HEK293 (cell line): ENCODE results near the gene DRAP1.

Experiments
- CTCF ChIA-PET: fragments of 350-600 bp; formaldehyde crosslinking; extraction: SDS; loops from one replicate; lab custom pipeline; 2021; ENCODE audit warnings: antibody characterized with exemption; lab: Yijun Ruan, JAX
- POLR2A ChIA-PET: fragments of 300-600 bp; formaldehyde crosslinking; extraction: SDS; loops from one replicate; lab custom pipeline; 2020; ENCODE audit warnings: antibody characterized with exemption, inconsistent platforms; lab: Yijun Ruan, JAX
- H3K27ac ChIP-seq: fragments of 200-500 bp; sonication (Bioruptor generic); 2 replicates; pipeline ENCODE4 v1.5.1; 2014; ENCODE audit warnings: low read depth, low read length, control low read depth, inconsistent platforms; ENCODE audit errors: extremely low read depth
- H3K36me3 ChIP-seq, 2 experiments: fragments of 200-500 bp in 1 of 2; sonication (Bioruptor generic) in 1 of 2; 1 replicate in 1 of 2; 2 replicates in 1 of 2; pipeline ENCODE4 v1.5.1; 2014 to 2017; ENCODE audit warnings: inconsistent platforms in 2 of 2, low read length in 2 of 2; ENCODE audit not compliant: control insufficient read depth in 2 of 2, insufficient read depth in 1 of 2
- H3K4me1 ChIP-seq: fragments of 200-500 bp; sonication (Bioruptor generic); 2 replicates; pipeline ENCODE4 v1.5.1; 2014; ENCODE audit warnings: mild to moderate bottlenecking, low read length, inconsistent platforms; ENCODE audit not compliant: control insufficient read depth, insufficient read depth
- H3K4me3 ChIP-seq: 2 replicates; pipeline ENCODE4 v1.5.1; 2011; ENCODE audit warnings: low read depth, mild to moderate bottlenecking, control low read depth, low read length, moderate library complexity
- H3K9me3 ChIP-seq: fragments of 200-500 bp; sonication (Bioruptor generic); 2 replicates; pipeline ENCODE4 v1.5.1; 2014; ENCODE audit warnings: low read depth, low read length, inconsistent platforms; ENCODE audit not compliant: control insufficient read depth, insufficient read depth
- BCL6B ChIP-seq: fragments of 450-650 bp; formaldehyde crosslinking; IDR thresholded peaks from 2 replicates; pipeline ENCODE4 v1.5.1; 2017; ENCODE audit warnings: missing biosample characterization, missing genetic modification characterization
- GFI1B ChIP-seq: fragments of 450-650 bp; formaldehyde crosslinking; IDR thresholded peaks from 2 replicates; pipeline ENCODE4 v1.5.1; 2016; ENCODE audit warnings: missing biosample characterization, missing genetic modification characterization
- GLIS1 ChIP-seq: fragments of 450-650 bp; formaldehyde crosslinking; IDR thresholded peaks from 2 replicates; pipeline ENCODE4 v1.5.1; 2016; ENCODE audit warnings: missing biosample characterization, missing genetic modification characterization
- HOXD13 ChIP-seq: sonication (generic); formaldehyde crosslinking; IDR thresholded peaks from 2 replicates; pipeline ENCODE4 v1.8.0; 2022; ENCODE audit warnings: missing genetic modification reagents, borderline replicate concordance
- KLF1 ChIP-seq: fragments of 450-650 bp; formaldehyde crosslinking; IDR thresholded peaks from 2 replicates; pipeline ENCODE4 v1.5.1; 2016; ENCODE audit warnings: missing biosample characterization, missing genetic modification characterization
- MYNN ChIP-seq: fragments of 450-650 bp; formaldehyde crosslinking; IDR thresholded peaks from 2 replicates; pipeline ENCODE4 v1.5.1; 2016; ENCODE audit warnings: missing biosample characterization, missing genetic modification characterization, borderline replicate concordance
- TCF7L2 ChIP-seq: IDR thresholded peaks from 2 replicates; pipeline ENCODE4 v1.6.1; 2011; ENCODE audit warnings: low read depth, mild to moderate bottlenecking, inconsistent platforms, low read length, moderate library complexity, borderline replicate concordance
- ZNF155 ChIP-seq: fragments of 450-650 bp; formaldehyde crosslinking; IDR thresholded peaks from 2 replicates; pipeline ENCODE4 v1.5.1; 2016; ENCODE audit warnings: missing biosample characterization, missing genetic modification characterization
- ZNF174 ChIP-seq: fragments of 450-650 bp; formaldehyde crosslinking; IDR thresholded peaks from 2 replicates; pipeline ENCODE4 v1.5.0; 2017; ENCODE audit warnings: missing biosample characterization, mild to moderate bottlenecking, missing genetic modification characterization
- ZNF292 ChIP-seq: fragments of 450-650 bp; formaldehyde crosslinking; IDR thresholded peaks from 2 replicates; pipeline ENCODE4 v1.5.1; 2016; ENCODE audit warnings: low read depth, missing biosample characterization, missing genetic modification characterization, borderline replicate concordance
- ZNF423 ChIP-seq: fragments of 450-650 bp; formaldehyde crosslinking; IDR thresholded peaks from 2 replicates; pipeline ENCODE4 v1.5.1; 2016; ENCODE audit warnings: missing biosample characterization, missing genetic modification characterization
- ZNF433 ChIP-seq: fragments of 450-650 bp; formaldehyde crosslinking; IDR thresholded peaks from 2 replicates; pipeline ENCODE4 v1.5.1; 2016; ENCODE audit warnings: missing biosample characterization, missing genetic modification characterization, low read depth
- ZNF48 ChIP-seq: fragments of 450-650 bp; formaldehyde crosslinking; IDR thresholded peaks from 2 replicates; pipeline ENCODE4 v1.5.1; 2016; ENCODE audit warnings: missing biosample characterization, missing genetic modification characterization
- ZNF510 ChIP-seq: fragments of 450-650 bp; formaldehyde crosslinking; IDR thresholded peaks from 2 replicates; pipeline ENCODE4 v1.5.1; 2018; ENCODE audit warnings: mild to moderate bottlenecking, missing genetic modification characterization, missing biosample characterization; ENCODE audit not compliant: insufficient replicate concordance
- ZNF560 ChIP-seq: fragments of 450-650 bp; formaldehyde crosslinking; IDR thresholded peaks from 2 replicates; pipeline ENCODE4 v1.5.1; 2017; ENCODE audit warnings: missing biosample characterization, missing genetic modification characterization, borderline replicate concordance
- ZNF571 ChIP-seq: fragments of 450-650 bp; formaldehyde crosslinking; IDR thresholded peaks from 2 replicates; pipeline ENCODE4 v1.5.0; 2017; ENCODE audit warnings: missing biosample characterization, missing genetic modification characterization
- ZNF610 ChIP-seq: fragments of 450-650 bp; formaldehyde crosslinking; IDR thresholded peaks from 2 replicates; pipeline ENCODE4 v1.5.1; 2016; ENCODE audit warnings: missing biosample characterization, missing genetic modification characterization, borderline replicate concordance
- ZNF660 ChIP-seq: fragments of 450-650 bp; IDR thresholded peaks from 2 replicates; pipeline ENCODE4 v1.5.1; 2018; ENCODE audit warnings: missing biosample characterization, mild to moderate bottlenecking, missing genetic modification characterization
- ZNF704 ChIP-seq: fragments of 450-650 bp; formaldehyde crosslinking; IDR thresholded peaks from 2 replicates; pipeline ENCODE4 v1.5.1; 2016; ENCODE audit warnings: missing biosample characterization, missing genetic modification characterization
- ZNF707 ChIP-seq: fragments of 450-650 bp; formaldehyde crosslinking; IDR thresholded peaks from 2 replicates; pipeline ENCODE4 v1.5.1; 2016; ENCODE audit warnings: missing biosample characterization, missing genetic modification characterization
- ZNF776 ChIP-seq: fragments of 450-650 bp; formaldehyde crosslinking; IDR thresholded peaks from 2 replicates; pipeline ENCODE4 v1.5.0; 2017; ENCODE audit warnings: missing biosample characterization, missing genetic modification characterization, borderline replicate concordance

The DRAP1 gene

GRCh38 chr11:65944191-65944590 lies 25.0 kb downstream of the DRAP1 start (continued):
- TF ChIP-seq ZNF704 (tag by site-specific recombination) (no peak), ZNF571 (tag by site-specific recombination) (no peak)

GRCh38 chr11:65944767-65945166 lies 25.5 kb downstream of the DRAP1 start:
- POLR2A ChIA-PET, result interaction anchor here (1.3 kb wide), 1 partner anchor 56 kb away, joined by 3 read pairs; the partner anchor contains the start of gene FIBP
- no peaks in the 10 kb centered on the region for H3K9me3 ChIP-seq
- no peaks in the 10 kb centered on the region for H3K4me1 ChIP-seq
- no peak overlapping the region for H3K4me3 ChIP-seq
- CTCF ChIA-PET, result interaction anchor here (0.7 kb wide), 1 partner anchor 121 kb away, joined by 3 read pairs; no protein-coding TSS in a partner anchor
- TF ChIP-seq ZNF707 (tag by site-specific recombination) (no peak), ZNF776 (tag by site-specific recombination) (no peak), TCF7L2 (no peak), ZNF610 (tag by site-specific recombination) (no peak), ZNF155 (no peak), ZNF660 (tag by site-specific recombination) (no peak), BCL6B (tag by site-specific recombination) (no peak)
- H3K27ac ChIP-seq, result no peak overlapping the region
- no peaks in the 10 kb centered on the region for H3K36me3 ChIP-seq

GRCh38 chr11:65945430-65945911 lies 26.2 kb downstream of the DRAP1 start, which contains the start of gene TSGA10IP:
Gene TSGA10IP, plus strand, starts transcription at chr11:65945480. Its CDS starts 196 bp downstream, at chr11:65945676.
- POLR2A ChIA-PET, result no interaction called here
- Histone ChIP-seq H3K4me1 (no peaks in the 10 kb centered on the region), H3K27ac (no peak within 1 kb of the TSS), H3K36me3 (no peaks in the 10 kb centered on the region), H3K9me3 (no peaks in the 10 kb centered on the region), H3K4me3 (no peak within 1 kb of the TSS)
- CTCF ChIA-PET, result interaction anchor here (0.7 to 0.9 kb wide), 2 partner anchors 85 to 241 kb away, joined by 3 read pairs; partner anchors contain the start of gene MUS81
- no peak for TF ChIP-seq ZNF510 (tag by site-specific recombination)
- no peak for TF ChIP-seq GFI1B
- TF ChIP-seq ZNF560 (tag by site-specific recombination), result no peak
- no peak for TF ChIP-seq MYNN (tag by site-specific recombination)
- TF ChIP-seq ZNF423 (tag by site-specific recombination), result no peak
- TF ChIP-seq ZNF433 (tag by site-specific recombination), result no peak
- no peak for TF ChIP-seq GLIS1
- TF ChIP-seq ZNF292 (tag by site-specific recombination), result no peak
- TF ChIP-seq ZNF48 (tag by site-specific recombination), result no peak
- no peak for TF ChIP-seq ZNF174
- TF ChIP-seq KLF1 (tag by site-specific recombination), result no peak
- no peak for TF ChIP-seq HOXD13 (CRISPR knock-in tag)
